Measurements from ENCODE around the gene PYM1. TPM values are rescaled to one million over a fixed set of nuclear protein-coding genes. Genes with fewer than 3 reads are reported as not detected.

Gene PYM1
- polyA plus RNA-seq, 1 of the 3 experiments (the other 2 are of a cell fraction), result 36.3 TPM

DNA sequence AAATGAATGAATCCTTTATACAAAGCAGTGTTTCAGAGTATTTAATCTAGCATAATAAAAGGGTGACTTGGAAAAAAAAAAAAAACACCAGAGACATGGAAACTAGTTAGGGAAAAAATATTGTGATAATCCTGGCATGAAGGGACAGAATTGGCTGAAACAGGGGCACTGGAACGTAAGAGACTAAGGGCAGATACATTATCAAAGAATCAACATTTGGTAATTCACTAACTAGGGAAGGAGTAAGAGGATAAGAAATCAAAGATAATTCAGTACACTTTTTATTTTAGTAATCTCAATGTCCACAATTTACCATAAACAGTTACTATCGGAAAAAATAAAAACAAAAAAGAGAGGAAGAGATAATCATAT lies 18.2 kb downstream of the PYM1 start:
- H3K79me2 ChIP-seq (ENCODE audit: insufficient read depth), result peaks cover 62% of the 10 kb centered on the region
- H3K9me3 ChIP-seq, result no peaks in the 10 kb centered on the region

DNA sequence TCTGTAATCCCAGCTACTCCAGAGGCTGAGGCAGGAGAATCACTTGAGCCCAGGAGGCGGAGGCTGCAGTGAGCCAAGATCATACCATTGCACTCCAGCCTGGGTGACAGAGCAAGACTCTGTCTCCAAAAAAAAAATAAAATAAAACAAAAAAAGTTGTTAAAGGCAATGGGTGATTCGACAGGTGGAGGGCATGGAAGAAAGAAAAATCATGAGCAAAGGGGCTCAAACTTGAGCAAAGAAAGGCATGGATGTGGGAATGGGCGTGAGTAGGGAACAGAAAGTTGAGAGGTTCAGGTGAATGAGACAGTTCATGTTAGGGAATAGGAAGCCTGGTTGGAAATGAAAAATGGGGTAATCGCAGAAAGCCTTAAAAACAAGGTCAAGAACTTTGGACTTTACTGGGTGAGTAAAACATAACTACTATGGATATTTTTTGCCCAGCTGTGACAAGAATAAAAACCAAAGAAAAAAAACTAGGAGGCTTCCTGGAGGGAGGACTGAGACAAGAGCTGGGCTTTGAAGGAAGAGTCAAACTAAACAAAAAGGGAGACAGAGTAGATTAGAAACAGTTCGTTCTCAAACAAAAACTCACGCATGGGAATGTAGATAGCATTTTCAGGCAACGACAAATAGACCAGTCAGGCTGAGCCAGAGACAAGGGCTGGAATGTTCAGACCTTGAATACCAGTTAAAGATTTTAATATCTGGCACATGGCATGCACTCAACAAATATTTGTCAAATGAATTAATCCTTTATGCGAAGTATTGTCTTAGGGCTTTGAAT lies 18.8 kb downstream of the PYM1 start:
- Histone ChIP-seq H3K4me3 (ENCODE audit: low read depth in 2 of 2, low read length in 1 of 2) (no peak overlapping the region), H3F3A (replicated peaks; ENCODE audit: insufficient read depth) (peaks cover 19% of the 10 kb centered on the region), H3K9ac (peak overlapping the region; percentile 14; the same call in 1 of the 2 replicates), H4K20me1 (ENCODE audit: insufficient read depth) (no peaks in the 10 kb centered on the region), H3K27me3 (ENCODE audit: insufficient read depth) (no peaks in the 10 kb centered on the region), H3K4me2 (peak overlapping the region; percentile 32; the same call in 1 of the 2 replicates), H3K27ac (ENCODE audit: low read depth in 2 of 2, low read length in 1 of 2) (peak overlapping the region in 1 of 2 experiments; percentile 79; a peak in 3 of 4 replicates), H3K4me1 (ENCODE audit: control insufficient read depth in 1 of 2, insufficient read depth in 2 of 2, low read depth in 1 of 2, low read length in 1 of 2) (peaks cover 0 to 11% of the 10 kb centered on the region in 2 experiments; a peak in 1 of 4 replicates), H3K79me2 (ENCODE audit: insufficient read depth) (peaks cover 61% of the 10 kb centered on the region), H3K36me3 (replicated peaks in 1 of 2; ENCODE audit: control insufficient read depth in 1 of 2, insufficient read depth in 2 of 2, low read length in 1 of 2) (peaks cover 8 to 16% of the 10 kb centered on the region in 2 experiments), H3K9me3 (no peaks in the 10 kb centered on the region), H3K9me2 (no peaks in the 10 kb centered on the region), H2AFZ (ENCODE audit: low read depth) (no peak overlapping the region)
- ChIA-PET POLR2A (no interaction called here), CTCF (no interaction called here)
- TF ChIP-seq TCF12 (IDR thresholded peaks at IDR 0.05), result peak; percentile 22; the same call in 1 of the 2 replicates
- TF ChIP-seq EZH2phosphoT487 (IDR thresholded peaks at IDR 0.05; ENCODE audit: borderline replicate concordance, low read depth), result no peak
- TF ChIP-seq NRF1 (IDR thresholded peaks at IDR 0.05; ENCODE audit: low read depth, low read length), result no peak
- 60% methylated on average over 8 of the region's 8 CpGs for WGBS (ENCODE audit: low lambda C conversion rate)
- DNase-seq, result no peak

More for the DNA sequence above, 18.2 kb downstream of the PYM1 start:
- 78% methylated on average over 2 of the region's 2 CpGs for WGBS (ENCODE audit: low lambda C conversion rate)
- CTCF ChIA-PET, result no interaction called here
- no peak overlapping the region for H2AFZ ChIP-seq (ENCODE audit: low read depth)
- H3K4me2 ChIP-seq, result 0 out of 2 replicates have a peak overlapping the region, but pooled peaks have one; percentile 32
- H3K4me1 ChIP-seq (ENCODE audit: control insufficient read depth in 1 of 2, insufficient read depth in 2 of 2, low read depth in 1 of 2, low read length in 1 of 2), result peaks cover 0 to 11% of the 10 kb centered on the region in 2 experiments; a peak in 1 of 4 replicates
- H3K36me3 ChIP-seq (replicated peaks in 1 of 2; ENCODE audit: control insufficient read depth in 1 of 2, insufficient read depth in 2 of 2, low read length in 1 of 2), result peaks cover 13 to 20% of the 10 kb centered on the region in 2 experiments
- no peaks in the 10 kb centered on the region for H4K20me1 ChIP-seq (ENCODE audit: insufficient read depth)
- POLR2A ChIA-PET, result no interaction called here
- 0 out of 2 replicates have a peak overlapping the region, but pooled peaks have one; percentile 14 for H3K9ac ChIP-seq
- H3K4me3 ChIP-seq (ENCODE audit: low read depth in 2 of 2, low read length in 1 of 2), result no peak overlapping the region
- H3K27ac ChIP-seq (ENCODE audit: low read depth in 2 of 2, low read length in 1 of 2), result peak overlapping the region in 1 of 2 experiments; percentile 79; a peak in 3 of 4 replicates
- no peak for DNase-seq
- H3K9me2 ChIP-seq, result no peaks in the 10 kb centered on the region
- H3F3A ChIP-seq (replicated peaks; ENCODE audit: insufficient read depth), result peaks cover 19% of the 10 kb centered on the region
- H3K27me3 ChIP-seq (ENCODE audit: insufficient read depth), result no peaks in the 10 kb centered on the region
- TF ChIP-seq RFX5 (IDR thresholded peaks at IDR 0.05; ENCODE audit: low read length), result no peak

DNA sequence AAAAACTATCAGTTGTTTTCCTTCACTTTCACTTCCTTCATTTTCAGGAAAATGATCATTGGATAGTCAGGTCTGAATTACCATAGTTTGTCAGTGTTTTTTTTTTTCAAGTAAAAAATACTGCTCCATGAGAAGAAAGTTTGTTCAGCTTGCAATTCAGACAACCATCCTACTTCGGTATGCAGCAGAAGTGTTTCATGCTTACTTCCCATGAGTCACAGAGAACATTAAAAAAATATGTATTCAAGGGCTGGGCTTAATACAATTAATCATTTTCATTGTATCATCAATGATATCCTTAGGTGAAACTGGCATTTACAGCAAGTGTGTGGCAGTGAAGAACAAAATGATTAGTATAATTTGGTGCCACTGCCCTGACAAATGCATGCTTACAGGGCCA lies 21.6 kb downstream of the PYM1 start:
- no peak overlapping the region for H2AFZ ChIP-seq (ENCODE audit: low read depth)
- peak overlapping the region in 1 of 2 experiments; percentile 52; a peak in 1 of 4 replicates for H3K27ac ChIP-seq (ENCODE audit: low read depth in 2 of 2, low read length in 1 of 2)
- no peak for DNase-seq
- H3F3A ChIP-seq (replicated peaks; ENCODE audit: insufficient read depth), result peaks cover 19% of the 10 kb centered on the region
- no peaks in the 10 kb centered on the region for H4K20me1 ChIP-seq (ENCODE audit: insufficient read depth)
- POLR2A ChIA-PET, result no interaction called here
- H3K4me1 ChIP-seq (ENCODE audit: control insufficient read depth in 1 of 2, insufficient read depth in 2 of 2, low read depth in 1 of 2, low read length in 1 of 2), result peaks cover 0 to 11% of the 10 kb centered on the region in 2 experiments; a peak in 1 of 4 replicates
- no peak overlapping the region for H3K4me3 ChIP-seq (ENCODE audit: low read depth in 2 of 2, low read length in 1 of 2)
- H3K27me3 ChIP-seq (ENCODE audit: insufficient read depth), result no peaks in the 10 kb centered on the region
- H3K36me3 ChIP-seq (replicated peaks in 1 of 2; ENCODE audit: control insufficient read depth in 1 of 2, insufficient read depth in 2 of 2, low read length in 1 of 2), result peaks cover 11 to 16% of the 10 kb centered on the region in 2 experiments
- no peaks in the 10 kb centered on the region for H3K9me3 ChIP-seq
- H3K79me2 ChIP-seq (ENCODE audit: insufficient read depth), result peaks cover 36% of the 10 kb centered on the region
- peak overlapping the region; percentile 61; the same call in 1 of the 2 replicates for H3K4me2 ChIP-seq
- WGBS (ENCODE audit: low lambda C conversion rate), result 10% methylated on average over 1 of the region's 1 CpG
- CTCF ChIA-PET, result interaction anchor here (1.2 to 1.7 kb wide), 2 partner anchors 20 to 168 kb away, joined by 3 read pairs; no protein-coding TSS in a partner anchor
- H3K9me2 ChIP-seq, result no peaks in the 10 kb centered on the region
- no peak overlapping the region for H3K9ac ChIP-seq
- TF ChIP-seq FOXJ3 (CRISPR knock-in tag; IDR thresholded peaks at IDR 0.05) (no peak), RXRA (IDR thresholded peaks at IDR 0.05; ENCODE audit: borderline replicate concordance, low read depth) (no peak), ELF1 (IDR thresholded peaks at IDR 0.05) (no peak), JUND (IDR thresholded peaks at IDR 0.05) (peak; percentile 39), TAF1 (IDR thresholded peaks at IDR 0.05; ENCODE audit: borderline replicate concordance, low read depth, low read length) (no peak), GABPA (IDR thresholded peaks at IDR 0.05; ENCODE audit: low read depth) (no peak), NFIC (IDR thresholded peaks at IDR 0.05; ENCODE audit: borderline replicate concordance) (no peak), SMC3 (IDR thresholded peaks at IDR 0.05; ENCODE audit: low read depth, low read length) (no peak), TCF12 (IDR thresholded peaks at IDR 0.05) (peak; percentile 44; the same call in 1 of the 2 replicates), TEAD4 (IDR thresholded peaks at IDR 0.05; ENCODE audit: borderline replicate concordance, insufficient read depth) (no peak), POLR2AphosphoS5 (IDR thresholded peaks at IDR 0.05; ENCODE audit: low read depth, low read length) (no peak), FOXM1 (IDR thresholded peaks at IDR 0.05; ENCODE audit: low read depth) (no peak), SIN3A (IDR thresholded peaks at IDR 0.05; ENCODE audit: borderline replicate concordance, low read depth, low read length) (no peak)
- TF ChIP-seq, protein P1, sequence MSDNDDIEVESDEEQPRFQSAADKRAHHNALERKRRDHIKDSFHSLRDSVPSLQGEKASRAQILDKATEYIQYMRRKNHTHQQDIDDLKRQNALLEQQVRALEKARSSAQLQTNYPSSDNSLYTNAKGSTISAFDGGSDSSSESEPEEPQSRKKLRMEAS (IDR thresholded peaks at IDR 0.05; ENCODE audit: low read depth), result no peak
- TF ChIP-seq, protein P2, sequence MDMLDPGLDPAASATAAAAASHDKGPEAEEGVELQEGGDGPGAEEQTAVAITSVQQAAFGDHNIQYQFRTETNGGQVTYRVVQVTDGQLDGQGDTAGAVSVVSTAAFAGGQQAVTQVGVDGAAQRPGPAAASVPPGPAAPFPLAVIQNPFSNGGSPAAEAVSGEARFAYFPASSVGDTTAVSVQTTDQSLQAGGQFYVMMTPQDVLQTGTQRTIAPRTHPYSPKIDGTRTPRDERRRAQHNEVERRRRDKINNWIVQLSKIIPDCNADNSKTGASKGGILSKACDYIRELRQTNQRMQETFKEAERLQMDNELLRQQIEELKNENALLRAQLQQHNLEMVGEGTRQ (IDR thresholded peaks at IDR 0.05; ENCODE audit: borderline replicate concordance, low read depth, low read length), result no peak
